DND-41 (cell line): ENCODE measurements around the gene SLC43A1.

Source experiments
- EZH2 ChIP-seq: IDR thresholded peaks from 3 replicates; pipeline ENCODE4 v1.6.1; 2012; ENCODE audit warnings: borderline replicate concordance, low read depth, mild to moderate bottlenecking, moderate library complexity, low read length, inconsistent platforms; ENCODE audit not compliant: severe bottlenecking
- TF ChIP-seq, protein P1 (sequence below): IDR thresholded peaks from 2 replicates; pipeline ENCODE4 v1.5.1; 2012; ENCODE audit warnings: borderline replicate concordance, low read length, moderate library complexity, mild to moderate bottlenecking; ENCODE audit not compliant: poor library complexity, severe bottlenecking; ENCODE audit errors: extremely low read depth

DNA sequence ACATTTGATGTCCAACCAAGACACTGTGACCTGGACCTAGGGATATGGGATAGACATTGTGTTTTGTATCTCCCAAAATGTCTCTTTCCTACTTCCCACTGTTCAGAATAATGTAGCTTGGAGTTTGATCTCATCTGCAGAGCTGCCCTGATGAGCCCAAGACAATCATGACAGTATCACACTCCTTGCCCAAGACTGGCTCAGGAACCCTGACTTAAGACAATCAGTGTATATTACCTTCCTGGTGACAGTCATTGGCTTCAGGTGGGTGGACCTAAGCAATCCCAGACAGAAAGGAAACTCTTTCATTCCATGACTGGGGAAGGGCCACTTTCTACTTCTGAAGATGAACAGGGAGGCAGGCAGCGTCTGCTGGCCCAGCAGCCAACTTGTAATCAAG is 69.4 kb downstream of the SLC43A1 start:
- TF ChIP-seq, protein P1, sequence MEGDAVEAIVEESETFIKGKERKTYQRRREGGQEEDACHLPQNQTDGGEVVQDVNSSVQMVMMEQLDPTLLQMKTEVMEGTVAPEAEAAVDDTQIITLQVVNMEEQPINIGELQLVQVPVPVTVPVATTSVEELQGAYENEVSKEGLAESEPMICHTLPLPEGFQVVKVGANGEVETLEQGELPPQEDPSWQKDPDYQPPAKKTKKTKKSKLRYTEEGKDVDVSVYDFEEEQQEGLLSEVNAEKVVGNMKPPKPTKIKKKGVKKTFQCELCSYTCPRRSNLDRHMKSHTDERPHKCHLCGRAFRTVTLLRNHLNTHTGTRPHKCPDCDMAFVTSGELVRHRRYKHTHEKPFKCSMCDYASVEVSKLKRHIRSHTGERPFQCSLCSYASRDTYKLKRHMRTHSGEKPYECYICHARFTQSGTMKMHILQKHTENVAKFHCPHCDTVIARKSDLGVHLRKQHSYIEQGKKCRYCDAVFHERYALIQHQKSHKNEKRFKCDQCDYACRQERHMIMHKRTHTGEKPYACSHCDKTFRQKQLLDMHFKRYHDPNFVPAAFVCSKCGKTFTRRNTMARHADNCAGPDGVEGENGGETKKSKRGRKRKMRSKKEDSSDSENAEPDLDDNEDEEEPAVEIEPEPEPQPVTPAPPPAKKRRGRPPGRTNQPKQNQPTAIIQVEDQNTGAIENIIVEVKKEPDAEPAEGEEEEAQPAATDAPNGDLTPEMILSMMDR: no peak
- no peak for TF ChIP-seq EZH2
